HG03108 (cell line): Measurements from ENCODE around the gene MYOF.
"Not testable (repeated sequence)": the region's sequence is repeated elsewhere in the genome, so short reads cannot be mapped to it uniquely, and the experiment has no call there.

Source experiments
- ATAC-seq: cut with Tn5 transposase; IDR thresholded peaks from one replicate; pipeline ENCODE4 v1.9.1; 2021; ENCODE audit warnings: moderate library complexity; ENCODE audit not compliant: unreplicated experiment

Gene MYOF

DNA sequence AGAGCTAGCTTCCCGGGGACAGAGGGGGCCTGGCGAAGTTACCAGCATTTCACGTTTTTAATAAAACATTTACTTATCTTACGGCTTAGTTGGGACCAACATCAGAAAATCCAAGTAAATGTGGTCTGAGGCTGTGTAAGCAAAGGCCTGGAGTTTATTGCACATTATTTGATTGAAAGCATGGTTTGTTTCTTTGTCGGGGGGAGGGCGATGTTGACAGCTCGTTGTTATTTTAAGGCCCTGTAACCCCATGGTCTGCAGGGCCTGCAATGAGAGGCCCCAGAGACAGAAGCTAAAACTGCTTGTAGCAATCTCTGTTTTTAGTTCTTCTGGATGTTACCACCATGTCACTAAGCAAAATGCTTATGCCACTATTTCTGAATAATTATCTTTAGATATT lies 88.9 kb downstream of the MYOF start:
- ATAC-seq, result no peak

DNA sequence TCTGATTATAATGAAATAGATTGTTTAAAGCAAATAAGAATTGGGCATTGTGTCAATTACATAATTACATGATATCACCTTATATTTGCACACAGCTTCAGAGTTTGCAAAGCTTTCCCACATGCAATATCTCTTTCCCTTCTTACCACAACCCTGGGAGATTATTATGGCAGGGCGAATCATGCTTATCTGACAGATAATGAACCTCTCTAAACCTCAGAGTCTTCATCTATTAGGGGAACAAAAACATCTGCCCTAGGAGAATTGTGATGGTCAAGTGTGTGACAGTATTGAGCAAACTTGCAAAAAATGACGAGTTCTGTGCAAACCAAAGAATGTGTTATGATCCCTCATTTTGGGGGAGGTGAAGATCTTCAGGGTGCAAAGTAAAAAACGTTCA lies 90.0 kb downstream of the MYOF start:
- no peak for ATAC-seq

GRCh38 chr10:93390306-93391090 lies 91.6 kb downstream of the MYOF start:
- ATAC-seq, result no peak

DNA sequence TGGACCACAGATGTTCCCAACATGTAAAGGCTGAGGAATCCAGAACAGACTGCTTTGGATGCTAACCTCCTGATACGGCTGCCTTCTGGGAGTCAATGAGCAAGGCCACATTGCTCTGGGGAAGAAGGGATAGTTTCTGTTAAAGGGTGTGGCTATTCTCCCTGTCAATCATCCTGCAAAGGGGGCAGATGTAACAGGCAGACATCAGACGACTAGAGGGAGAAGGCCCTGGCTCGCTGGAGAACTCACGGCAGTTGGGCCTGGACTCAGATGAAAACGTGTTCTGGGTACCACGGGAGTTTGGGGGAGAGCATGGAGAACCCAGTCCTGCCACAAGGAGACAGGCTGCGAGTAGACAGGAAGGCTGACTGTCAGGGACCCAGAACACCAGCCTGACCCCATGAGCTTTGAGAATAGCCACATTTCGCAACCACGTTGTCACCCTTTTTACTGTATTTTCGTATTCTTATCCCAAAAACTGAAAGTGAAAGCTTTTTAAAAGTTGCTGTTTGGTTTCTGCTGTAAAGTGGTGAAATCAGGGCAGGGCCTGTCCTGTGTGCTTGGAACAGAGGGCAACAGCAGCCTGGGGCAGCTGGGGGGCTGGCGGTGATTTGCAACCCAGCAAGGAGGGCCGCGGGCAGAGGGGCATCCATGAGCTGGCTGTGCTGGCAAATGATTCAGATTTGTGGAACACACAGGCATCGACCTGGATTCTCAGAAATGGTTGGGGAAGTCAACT lies 95.3 kb downstream of the MYOF start:
- no peak for ATAC-seq

- no peak for ATAC-seq
Measured at GRCh38 chr10:93385345-93385744, 96.8 kb downstream of the MYOF start.

GRCh38 chr10:93384006-93384405 lies 98.1 kb downstream of the MYOF start:
- ATAC-seq, result no peak

GRCh38 chr10:93383562-93383981 lies 98.6 kb downstream of the MYOF start:
- no peak for ATAC-seq

DNA sequence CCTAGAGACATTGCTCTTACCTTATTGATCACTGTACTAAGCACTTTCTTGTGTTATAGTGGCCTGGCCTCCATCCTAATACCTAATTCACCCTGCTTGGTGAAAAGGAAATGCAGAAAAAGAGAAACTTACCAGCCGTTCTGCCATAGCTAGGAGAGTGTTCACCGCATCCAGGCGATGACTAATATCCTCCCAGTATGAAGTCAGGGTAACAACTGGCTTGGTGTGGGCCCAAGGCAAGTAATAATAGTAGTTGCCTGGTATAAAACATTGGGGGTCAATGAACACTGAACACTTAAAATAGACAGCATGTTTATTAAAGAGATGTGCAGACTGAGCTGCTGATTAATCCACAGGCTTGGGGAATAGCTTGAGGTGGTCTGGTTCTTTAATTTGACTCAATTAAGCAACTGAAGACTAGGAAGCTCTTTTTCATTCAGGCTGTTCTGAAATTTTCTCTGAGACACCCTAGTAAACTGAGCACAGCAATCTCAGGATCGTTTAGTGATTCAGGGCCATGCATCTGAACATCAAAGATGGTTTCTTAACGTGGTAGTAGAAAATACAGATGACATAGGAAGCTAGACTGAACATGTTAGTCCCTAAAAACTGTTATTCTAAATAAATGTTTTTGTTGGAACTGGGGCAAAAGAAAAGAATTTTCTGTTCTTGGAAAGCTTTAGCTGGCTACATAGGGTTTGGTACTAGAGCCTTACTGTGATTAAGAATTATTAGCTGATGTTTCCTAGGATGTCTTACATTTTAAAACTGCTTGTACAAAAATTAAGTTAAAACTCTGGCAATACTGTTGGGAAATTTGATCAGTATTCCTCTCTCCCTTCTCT lies 102.2 kb downstream of the MYOF start:
- no peak for ATAC-seq

GRCh38 chr10:93378997-93379730 lies 103.0 kb downstream of the MYOF start:
- ATAC-seq, result no peak

DNA sequence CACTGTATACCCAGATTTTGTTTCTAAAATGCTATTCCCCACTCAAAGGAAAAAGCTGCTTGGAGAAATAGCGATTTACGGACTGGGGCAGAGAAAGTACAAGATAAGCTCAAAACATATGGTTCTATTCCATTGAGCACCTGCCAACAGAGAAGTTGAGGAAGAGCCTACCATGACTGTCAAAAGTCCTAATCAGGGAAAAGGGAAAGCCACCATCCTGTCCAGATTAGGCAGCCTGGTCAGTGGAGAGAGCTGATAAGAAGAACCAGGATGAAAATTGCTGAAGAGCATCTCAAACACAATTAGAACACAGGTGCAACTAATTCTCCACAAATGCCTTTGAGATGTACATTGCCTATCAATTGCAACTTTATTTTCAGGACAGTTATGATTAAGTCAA lies 104.1 kb downstream of the MYOF start:
- no peak for ATAC-seq

- ATAC-seq, result no peak
Measured at GRCh38 chr10:93376372-93377293, 105.5 kb downstream of the MYOF start.

DNA sequence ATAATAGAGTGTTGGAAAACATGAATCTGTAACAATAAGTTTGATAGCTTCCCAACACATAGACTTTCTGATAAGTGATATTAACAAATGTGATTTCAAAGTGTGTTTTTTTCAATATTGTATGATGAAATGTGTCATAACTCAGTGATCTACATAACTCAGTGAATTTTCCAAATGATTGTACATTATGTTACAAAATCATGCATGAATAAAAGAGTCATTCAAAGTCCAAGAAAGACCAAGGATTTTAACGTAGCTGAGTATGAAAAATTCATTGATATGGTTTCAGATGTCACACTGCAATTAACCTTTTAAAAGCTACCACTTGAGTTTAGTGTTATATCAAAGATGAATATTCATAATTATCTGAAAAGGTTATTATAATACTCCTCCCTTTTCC lies 111.2 kb downstream of the MYOF start:
- no peak for ATAC-seq

- no peak for ATAC-seq
Measured at GRCh38 chr10:93369588-93370164, 112.5 kb downstream of the MYOF start.

GRCh38 chr10:93368210-93368609 lies 113.9 kb downstream of the MYOF start:
- no peak for ATAC-seq

DNA sequence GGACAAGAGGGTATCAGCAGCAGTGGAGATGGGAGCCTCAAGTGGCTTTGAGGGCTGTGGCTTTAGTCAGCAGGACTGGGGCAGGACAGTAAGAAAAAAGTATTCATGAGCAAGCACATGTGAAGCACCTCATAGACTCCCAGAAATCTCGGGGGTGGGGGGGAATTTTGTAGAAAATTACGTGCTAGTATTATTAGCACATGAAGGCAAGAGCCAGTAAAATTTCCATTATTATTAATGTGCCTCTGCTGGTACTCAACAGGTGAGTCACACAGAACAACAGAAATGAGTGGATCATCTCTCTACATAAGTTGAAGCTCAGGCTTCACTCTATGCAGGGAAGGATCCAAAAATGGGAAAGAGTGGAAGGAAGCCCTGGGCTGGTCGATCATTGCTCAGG lies 114.5 kb downstream of the MYOF start:
- ATAC-seq, result no peak

- no peak for ATAC-seq
Measured at GRCh38 chr10:93364966-93365365, 117.2 kb downstream of the MYOF start.

GRCh38 chr10:93363891-93364648 lies 118.1 kb downstream of the MYOF start:
- ATAC-seq, result no peak

DNA sequence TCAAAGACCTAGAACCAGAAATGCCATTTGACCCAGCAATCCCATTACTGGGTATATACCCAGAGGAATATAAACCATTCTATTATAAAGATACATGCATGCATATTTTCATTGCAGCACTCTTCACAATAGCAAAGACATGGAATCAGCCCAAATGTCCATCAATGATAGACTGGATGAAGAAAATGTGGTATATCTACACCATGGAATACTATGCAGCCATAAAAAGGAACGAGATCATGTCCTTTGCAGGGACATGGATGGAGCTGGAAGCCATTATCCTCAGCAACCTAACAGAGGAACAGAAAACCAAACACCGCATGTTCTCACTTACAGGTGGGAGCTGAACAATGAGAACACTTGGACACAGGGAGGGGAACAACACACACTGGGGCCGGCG lies 123.7 kb downstream of the MYOF start:
- ATAC-seq, result not testable (repeated sequence)

GRCh38 chr10:93357680-93358079 lies 124.5 kb downstream of the MYOF start:
- ATAC-seq, result no peak
